ENCODE results near the gene CADPS.

Gene CADPS

DNA sequence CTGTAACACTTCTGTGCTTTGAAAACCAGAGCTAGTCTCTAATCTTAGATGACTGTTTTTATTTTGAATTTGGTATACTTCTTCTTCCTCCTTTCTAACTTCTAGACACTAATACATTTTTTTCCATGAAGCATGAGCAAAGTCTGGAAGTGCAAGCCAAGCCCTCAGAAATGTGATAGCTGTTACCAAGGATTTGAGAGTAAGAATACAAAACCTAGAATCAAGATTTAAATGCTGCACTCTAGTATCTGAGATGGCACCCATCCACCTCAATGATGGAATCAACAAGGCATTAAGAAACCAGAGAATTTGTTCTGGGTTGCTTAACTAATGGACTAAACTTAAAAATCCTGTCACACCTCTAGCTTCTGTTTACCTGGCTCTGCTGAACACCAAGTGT, 511.0 kb downstream of the CADPS start:
- DNase-seq (ENCODE audit: low spot score in 2 of 2), result no peak
- in situ Hi-C loops (cut with MboI; ENCODE audit: low sequenced_read_pairs), result no loop called here
- Histone ChIP-seq H3K9me3 (no peaks in the 10 kb centered on the region), H3K4me1 (peaks cover 18% of the 10 kb centered on the region), H3K36me3 (replicated peaks) (no peaks in the 10 kb centered on the region), H3K4me3 (no peak overlapping the region), H3K27me3 (ENCODE audit: low read depth) (peaks cover 20% of the 10 kb centered on the region)

GRCh38 chr3:62363275-62363674, 511.9 kb downstream of the CADPS start:
- in situ Hi-C loops (cut with MboI; ENCODE audit: low sequenced_read_pairs), result no loop called here
- Histone ChIP-seq H3K27me3 (ENCODE audit: low read depth) (peaks cover 25% of the 10 kb centered on the region), H3K36me3 (replicated peaks) (no peaks in the 10 kb centered on the region), H3K9me3 (no peaks in the 10 kb centered on the region), H3K4me1 (peaks cover 18% of the 10 kb centered on the region), H3K4me3 (no peak overlapping the region)
- DNase-seq (ENCODE audit: low spot score in 2 of 2), result no peak

DNA sequence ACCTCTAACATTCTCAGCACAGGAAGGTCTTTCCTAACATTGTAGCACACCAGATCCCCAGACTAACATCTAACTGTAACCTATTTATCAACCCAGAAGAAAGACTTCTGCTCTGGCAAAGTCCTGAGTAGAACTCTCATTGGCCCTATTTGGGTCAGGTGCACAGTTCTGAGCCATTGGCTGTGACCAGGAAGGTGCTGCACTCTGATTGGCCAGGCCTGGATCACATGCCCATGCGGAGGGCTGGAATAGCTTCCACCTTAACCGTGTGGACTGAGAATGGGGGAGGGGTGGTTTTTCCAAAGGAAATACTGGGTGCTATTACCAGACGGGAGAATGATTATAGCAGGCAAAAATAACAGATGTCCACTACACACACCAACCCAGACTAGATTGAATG, 513.4 kb downstream of the CADPS start:
- peaks cover 19% of the 10 kb centered on the region for H3K27me3 ChIP-seq (ENCODE audit: low read depth)
- H3K36me3 ChIP-seq (replicated peaks), result no peaks in the 10 kb centered on the region
- in situ Hi-C loops (cut with MboI; ENCODE audit: low sequenced_read_pairs), result no loop called here
- H3K9me3 ChIP-seq, result no peaks in the 10 kb centered on the region
- no peak overlapping the region for H3K4me3 ChIP-seq
- peaks cover 17% of the 10 kb centered on the region for H3K4me1 ChIP-seq
- DNase-seq (ENCODE audit: low spot score in 2 of 2), result no peak

- no peak overlapping the region for H3K4me3 ChIP-seq
- peaks cover 12% of the 10 kb centered on the region for H3K4me1 ChIP-seq
- H3K27me3 ChIP-seq (ENCODE audit: low read depth), result peaks cover 18% of the 10 kb centered on the region
- in situ Hi-C loops (cut with MboI; ENCODE audit: low sequenced_read_pairs), result no loop called here
- DNase-seq (ENCODE audit: low spot score in 2 of 2), result no peak
- H3K36me3 ChIP-seq (replicated peaks), result no peaks in the 10 kb centered on the region
- H3K9me3 ChIP-seq, result no peaks in the 10 kb centered on the region
Observed at GRCh38 chr3:62361261-62361660, 514.0 kb downstream of the CADPS start.

- H3K9me3 ChIP-seq, result no peaks in the 10 kb centered on the region
- no peaks in the 10 kb centered on the region for H3K36me3 ChIP-seq (replicated peaks)
- no peak overlapping the region for H3K4me3 ChIP-seq
- in situ Hi-C loops (cut with MboI; ENCODE audit: low sequenced_read_pairs), result no loop called here
- peaks cover 20% of the 10 kb centered on the region for H3K27me3 ChIP-seq (ENCODE audit: low read depth)
- DNase-seq (ENCODE audit: low spot score in 2 of 2), result no peak
- H3K4me1 ChIP-seq, result peaks cover under 1% of the 10 kb centered on the region
Observed at GRCh38 chr3:62359531-62359930, 515.7 kb downstream of the CADPS start.

DNA sequence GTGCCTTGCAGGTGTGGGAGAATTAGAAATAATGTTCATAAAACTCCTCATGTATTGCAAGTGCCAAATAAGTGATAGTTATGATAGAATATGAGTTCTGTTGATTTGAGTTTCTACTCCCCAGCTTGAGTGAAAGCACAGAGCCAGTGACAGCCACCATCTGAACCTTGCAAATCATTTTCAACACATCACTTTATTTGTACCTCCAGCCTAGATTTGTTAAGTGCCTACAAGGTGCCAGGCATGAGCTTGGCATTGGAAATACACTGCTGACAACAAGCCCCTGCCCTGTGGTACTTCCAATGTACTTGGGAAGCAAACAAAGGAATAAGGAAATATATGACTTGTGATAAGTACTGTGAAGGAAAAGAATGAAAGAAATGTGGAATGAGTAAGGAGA, 518.9 kb downstream of the CADPS start:
- in situ Hi-C loops (cut with MboI; ENCODE audit: low sequenced_read_pairs), result no loop called here
- Histone ChIP-seq H3K27me3 (ENCODE audit: low read depth) (peaks cover 20% of the 10 kb centered on the region), H3K4me1 (no peaks in the 10 kb centered on the region), H3K9me3 (no peaks in the 10 kb centered on the region), H3K36me3 (replicated peaks) (no peaks in the 10 kb centered on the region), H3K4me3 (no peak overlapping the region)
- DNase-seq (ENCODE audit: low spot score in 2 of 2), result no peak

DNA sequence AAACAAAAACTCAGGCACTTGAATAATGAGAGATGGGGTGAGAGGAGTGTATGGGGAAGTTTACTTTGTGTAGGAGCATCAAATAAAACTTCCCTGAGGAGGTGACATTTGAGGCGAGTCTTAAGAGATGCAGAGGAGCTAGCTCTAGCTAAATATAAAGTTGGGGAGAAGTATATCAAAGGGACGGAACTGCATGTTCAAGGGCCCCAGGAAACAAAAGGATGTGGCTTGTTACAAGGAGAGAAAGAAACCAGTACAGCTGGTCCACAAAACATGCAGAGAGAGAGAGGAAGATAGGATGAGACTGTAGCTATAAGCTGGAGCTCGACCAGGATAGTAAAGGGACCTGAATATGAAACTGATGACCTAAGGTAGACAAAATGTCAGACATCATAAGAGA, 519.5 kb downstream of the CADPS start:
- in situ Hi-C loops (cut with MboI; ENCODE audit: low sequenced_read_pairs), result no loop called here
- Histone ChIP-seq H3K27me3 (ENCODE audit: low read depth) (peaks cover 20% of the 10 kb centered on the region), H3K9me3 (no peaks in the 10 kb centered on the region), H3K4me3 (no peak overlapping the region), H3K36me3 (replicated peaks) (no peaks in the 10 kb centered on the region), H3K4me1 (no peaks in the 10 kb centered on the region)
- no peak for DNase-seq (ENCODE audit: low spot score in 2 of 2)
